HG03135 (cell line): ENCODE data around the gene CYP3A7.
"Not testable (repeated sequence)": the region's sequence is repeated elsewhere in the genome, so short reads cannot be mapped to it uniquely, and the experiment has no call there.

Experiments used
- ATAC-seq: cut with Tn5 transposase; IDR thresholded peaks from one replicate; pipeline ENCODE4 v1.9.1; 2021; ENCODE audit warnings: mild to moderate bottlenecking, moderate library complexity; ENCODE audit not compliant: unreplicated experiment

CYP3A7 gene

GRCh38 chr7:99742737-99743394 lies 7.9 kb upstream of the CYP3A7 start:
- no peak for ATAC-seq

DNA sequence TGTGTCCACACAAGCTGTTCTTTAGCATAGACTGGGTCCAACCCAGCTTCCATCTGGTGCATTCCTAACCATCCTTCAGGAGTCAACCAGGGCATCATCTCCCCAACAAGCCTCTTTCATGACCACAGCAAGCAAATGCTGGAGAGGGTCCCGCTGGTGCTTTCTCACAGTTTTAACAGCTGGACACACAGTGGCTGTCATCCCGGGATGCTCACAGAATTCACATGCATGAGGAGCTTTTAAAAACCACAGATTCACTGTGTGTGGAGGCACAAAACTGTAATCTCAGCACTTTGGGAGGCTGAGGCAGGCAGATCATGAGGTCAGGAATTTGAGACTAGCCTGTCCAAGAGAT lies 6.4 kb upstream of the CYP3A7 start:
- no peak for ATAC-seq

GRCh38 chr7:99740573-99741440 lies 5.8 kb upstream of the CYP3A7 start:
- ATAC-seq: no peak

DNA sequence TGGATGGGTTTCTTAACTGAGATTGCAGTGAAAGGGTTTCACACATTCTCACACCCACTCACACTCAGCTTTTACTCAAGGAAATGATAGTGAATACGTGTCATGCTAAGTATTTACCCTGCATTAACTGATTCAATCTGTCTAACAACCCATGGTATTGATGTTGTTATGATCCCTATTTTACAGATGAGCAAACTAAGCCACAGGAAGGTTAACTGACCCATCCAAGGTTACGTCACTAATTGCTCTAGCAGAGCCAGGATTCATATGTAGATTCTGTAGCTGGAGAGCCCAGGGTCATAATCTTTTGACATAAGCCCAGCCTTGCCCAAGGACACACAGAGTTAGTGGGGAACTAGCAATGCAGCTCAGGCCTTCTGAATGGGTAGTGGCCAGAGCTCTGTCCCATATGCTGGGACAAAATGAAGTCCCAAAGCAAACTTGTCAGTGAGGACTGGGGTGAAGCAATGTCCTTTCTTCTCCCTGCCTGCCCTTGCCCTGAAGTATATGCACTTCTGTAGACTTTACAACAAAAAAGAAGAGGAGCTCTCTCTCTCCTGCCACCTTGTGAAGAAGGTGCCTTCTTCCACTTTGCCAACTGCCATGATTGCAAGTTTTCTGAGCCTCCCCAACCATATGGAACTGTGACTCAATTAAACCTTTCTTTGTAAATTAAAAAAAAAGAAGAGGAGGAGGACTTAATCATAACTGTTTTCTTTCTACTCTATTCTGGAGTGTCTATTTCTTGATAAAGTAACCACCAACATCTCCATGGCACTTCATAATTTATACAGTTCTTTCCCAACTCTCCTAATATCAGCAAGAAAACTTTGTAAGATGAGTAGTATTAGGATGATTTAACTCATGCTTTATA lies 4.9 kb upstream of the CYP3A7 start:
- ATAC-seq: no peak

DNA sequence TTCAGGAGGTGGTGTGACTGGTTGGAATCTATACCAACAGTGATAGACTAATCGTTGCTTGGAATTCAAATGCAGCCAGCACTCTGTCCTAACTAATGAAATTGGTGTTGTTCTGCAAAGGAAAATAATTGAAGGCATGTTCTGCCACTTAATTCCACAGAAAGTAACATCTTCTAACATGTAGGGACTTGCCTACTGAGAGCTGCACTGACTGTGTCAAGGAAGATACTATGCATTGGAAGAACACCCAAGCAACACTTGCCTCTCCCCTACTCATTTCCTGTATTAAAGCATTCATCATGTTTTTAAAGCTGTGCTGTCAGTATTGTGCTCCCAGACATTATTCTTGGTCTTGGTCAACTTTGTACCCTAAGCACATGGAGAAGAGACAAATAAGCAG lies 2.7 kb upstream of the CYP3A7 start:
- no peak for ATAC-seq

GRCh38 chr7:99736667-99737066 lies 1.7 kb upstream of the CYP3A7 start:
- ATAC-seq: not testable (repeated sequence)

GRCh38 chr7:99733448-99733847 lies 1.5 kb downstream of the CYP3A7 start:
- no peak for ATAC-seq

- no peak for ATAC-seq
Measured at GRCh38 chr7:99733003-99733402, 2.0 kb downstream of the CYP3A7 start.

GRCh38 chr7:99731638-99732374 lies 3.2 kb downstream of the CYP3A7 start:
- no peak for ATAC-seq

DNA sequence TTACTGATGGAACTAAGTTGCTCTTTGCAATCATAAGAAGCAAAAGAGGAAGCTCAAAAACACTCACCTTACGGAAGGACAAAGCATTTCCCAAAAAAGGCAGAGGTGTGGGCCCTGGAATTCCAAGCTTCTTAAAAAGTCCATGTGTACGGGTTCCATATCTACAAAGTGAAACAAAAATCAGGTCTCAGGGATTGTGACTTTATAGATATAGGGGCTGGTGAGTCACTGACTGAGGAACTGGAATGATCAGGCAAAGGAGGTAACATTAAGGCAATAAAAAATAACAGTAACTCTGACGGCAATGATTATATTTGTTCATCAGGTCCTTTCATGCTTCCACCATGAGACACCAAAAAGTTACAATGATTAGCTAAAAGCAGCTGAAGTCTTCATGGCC lies 4.0 kb downstream of the CYP3A7 start:
- ATAC-seq: no peak

DNA sequence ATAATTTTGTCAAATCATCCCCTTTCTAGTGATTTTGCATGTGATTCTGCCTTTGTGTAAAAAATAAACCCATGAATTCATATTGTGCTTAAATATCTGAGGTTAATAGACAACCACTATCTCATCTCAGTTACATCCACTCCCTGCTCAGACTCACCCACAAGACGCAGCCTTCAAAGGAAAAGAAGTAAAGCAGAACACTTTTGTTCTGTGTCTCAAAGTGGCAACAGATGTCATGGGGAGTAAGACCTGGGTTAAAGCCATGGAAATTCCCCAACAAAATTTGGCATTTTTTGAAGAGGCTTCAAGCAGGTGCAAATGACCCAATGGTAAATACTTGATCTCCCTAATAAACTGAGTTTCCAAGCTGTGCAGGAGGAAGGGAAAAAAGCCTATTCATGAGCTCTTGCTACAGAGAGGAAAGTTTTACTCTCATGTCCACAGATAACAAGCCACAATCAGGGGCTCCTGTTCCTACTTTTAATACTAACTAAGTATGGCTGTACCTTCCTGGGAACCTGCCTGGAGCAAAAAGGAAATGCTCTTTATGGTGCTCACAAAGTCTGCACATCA lies 4.7 kb downstream of the CYP3A7 start:
- ATAC-seq: no peak

- ATAC-seq: no peak
Measured at GRCh38 chr7:99729486-99730237, 5.3 kb downstream of the CYP3A7 start.

DNA sequence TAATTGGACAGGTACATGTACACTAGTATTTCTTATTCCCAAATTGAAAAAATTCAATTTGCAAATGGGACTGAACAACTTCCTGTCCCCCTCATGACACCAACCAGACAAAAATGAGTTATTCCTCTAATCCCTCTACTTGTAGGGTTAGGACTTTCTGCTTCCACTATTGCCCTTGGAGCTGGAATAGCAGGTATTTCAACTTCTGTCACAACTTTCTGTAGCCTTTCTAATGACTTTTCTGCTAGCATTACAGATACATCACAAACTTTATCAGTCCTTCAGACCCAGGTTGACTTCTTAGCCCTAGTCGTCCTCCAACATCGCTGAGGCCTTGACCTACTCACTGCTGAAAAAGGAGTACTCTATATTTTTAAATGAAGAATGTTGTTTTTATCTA lies 6.4 kb downstream of the CYP3A7 start:
- no peak for ATAC-seq

DNA sequence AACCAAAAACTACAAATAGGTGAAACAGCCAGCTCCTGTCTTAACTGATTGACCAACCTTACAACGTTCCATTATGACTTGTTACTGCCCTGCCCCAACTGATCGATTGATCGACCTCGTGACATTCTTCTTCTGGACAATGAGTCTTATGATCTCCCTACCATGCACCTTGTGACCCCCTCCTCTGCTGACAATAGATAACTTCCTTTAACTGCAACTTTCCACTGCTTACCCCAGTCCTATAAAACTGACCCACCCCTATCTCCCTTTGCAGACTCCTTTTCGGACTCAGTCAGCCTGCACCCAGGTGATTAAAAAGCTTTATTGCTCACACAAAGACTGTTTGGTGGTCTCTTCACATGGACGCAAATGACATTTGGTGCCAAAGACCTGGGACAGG lies 11.8 kb downstream of the CYP3A7 start:
- not testable (repeated sequence) for ATAC-seq

DNA sequence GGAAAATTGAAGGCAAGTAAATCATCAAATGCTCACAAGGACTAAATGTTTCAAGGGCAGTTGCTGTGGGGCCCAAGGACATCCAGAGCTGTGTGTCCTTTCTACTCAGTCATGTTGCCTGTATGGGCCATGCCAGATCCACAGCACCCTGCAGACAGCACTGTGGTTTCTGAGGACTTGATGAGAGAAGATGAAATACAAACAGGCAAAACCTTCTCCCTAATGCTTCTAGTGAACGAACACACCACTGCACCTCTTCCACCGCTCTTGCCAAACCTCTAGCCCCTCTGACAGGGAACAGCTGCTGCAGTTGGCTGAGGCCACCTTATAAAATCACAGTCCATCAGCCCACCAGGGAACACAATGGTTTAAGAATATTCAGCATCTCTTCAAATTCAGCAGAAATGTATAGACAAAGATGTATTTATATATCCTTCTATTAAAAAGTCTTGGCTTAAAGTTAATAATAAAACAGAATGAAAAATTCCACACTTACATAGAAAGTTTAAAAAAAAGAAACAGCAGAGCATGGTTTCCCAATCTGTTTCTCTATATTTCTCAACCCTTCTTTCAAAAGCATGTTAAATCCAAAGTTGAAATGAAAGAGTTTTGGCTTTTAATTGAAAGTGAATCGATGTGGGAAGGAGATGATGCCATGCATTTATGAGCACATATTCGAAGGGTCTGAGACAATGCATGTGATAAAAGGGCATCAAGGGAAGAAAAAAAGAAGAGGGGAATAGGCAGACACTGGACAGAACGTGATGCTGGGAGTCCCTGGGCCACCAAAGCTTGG lies 14.0 kb downstream of the CYP3A7 start:
- ATAC-seq: no peak

DNA sequence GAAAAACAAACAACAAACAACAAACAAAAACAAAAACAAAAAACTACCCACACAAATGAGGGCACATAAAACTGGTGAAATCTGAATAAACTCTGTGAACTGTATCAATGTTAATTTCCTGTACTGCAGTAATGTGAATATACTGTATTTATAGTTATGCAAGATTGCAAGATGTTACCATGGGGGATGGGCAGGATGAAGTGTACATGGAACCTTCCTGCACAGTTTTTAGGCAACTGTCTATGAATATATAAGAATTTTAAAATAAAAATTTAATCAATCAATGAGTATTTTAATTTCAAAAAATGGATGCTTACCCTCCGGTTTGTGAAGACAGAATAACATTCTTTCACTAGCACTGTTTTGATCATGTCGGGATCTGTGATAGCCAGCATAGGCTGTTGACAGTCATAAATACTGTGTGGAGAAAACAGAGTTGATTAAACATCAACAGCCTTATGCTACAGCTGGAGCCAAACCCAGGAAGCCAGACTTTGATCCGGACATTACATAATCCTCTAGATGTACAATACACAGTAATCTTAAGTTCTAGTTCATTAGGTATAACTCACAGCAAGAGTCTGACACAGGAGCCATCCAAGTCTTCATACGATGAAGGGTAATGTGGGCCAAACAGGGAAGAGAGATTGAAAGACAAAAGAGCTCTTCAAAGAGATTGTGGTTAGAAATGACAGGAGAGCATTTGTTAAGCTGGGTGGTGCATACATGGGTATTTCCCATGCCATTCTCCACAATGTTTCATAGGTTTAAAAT lies 14.8 kb downstream of the CYP3A7 start:
- ATAC-seq: no peak

DNA sequence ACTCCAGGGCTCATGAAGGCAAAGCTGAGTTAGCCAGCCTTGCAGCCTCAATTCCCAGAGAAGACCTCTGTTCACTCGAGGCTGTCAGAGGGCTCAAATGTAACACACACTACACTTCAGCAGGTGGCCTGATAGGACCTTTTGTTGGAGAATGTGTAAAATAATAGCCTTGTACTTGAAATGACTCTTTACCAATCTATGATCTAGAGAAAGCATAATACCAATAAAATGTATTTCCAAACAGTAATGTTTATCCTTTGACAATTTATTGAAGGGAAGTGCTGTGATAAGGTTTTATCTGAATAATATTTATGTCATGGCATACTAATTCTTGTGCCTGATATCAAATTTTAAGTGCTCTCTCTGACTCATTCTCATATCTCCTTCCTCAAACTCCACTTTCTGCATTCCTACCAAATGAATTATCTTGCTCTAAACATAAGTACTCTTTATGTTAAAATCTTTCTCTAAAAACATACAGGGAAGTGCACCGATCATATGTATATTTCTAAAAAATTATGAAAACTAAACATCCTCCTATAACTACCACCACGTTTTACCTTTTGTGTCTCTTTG lies 20.9 kb downstream of the CYP3A7 start:
- no peak for ATAC-seq
